SU-DHL-6 (cell line): ENCODE data around the gene TMEM86B.

Source experiments
- CTCF ChIP-seq: fragments of 200-600 bp; sonication (generic); IDR thresholded peaks from one replicate; pipeline ENCODE4 v1.5.1; 2017; ENCODE audit warnings: antibody characterized with exemption, mild to moderate bottlenecking, low read length, moderate library complexity; ENCODE audit not compliant: insufficient read depth, poor library complexity, severe bottlenecking
- EZH2phosphoT487 ChIP-seq: fragments of 200-600 bp; sonication (generic), shearing (Covaris generic); conservative IDR thresholded peaks from 2 replicates; pipeline ENCODE4 v1.6.1; 2018; ENCODE audit warnings: mild to moderate bottlenecking, antibody characterized with exemption, low read length, moderate library complexity, mixed read lengths

DNA sequence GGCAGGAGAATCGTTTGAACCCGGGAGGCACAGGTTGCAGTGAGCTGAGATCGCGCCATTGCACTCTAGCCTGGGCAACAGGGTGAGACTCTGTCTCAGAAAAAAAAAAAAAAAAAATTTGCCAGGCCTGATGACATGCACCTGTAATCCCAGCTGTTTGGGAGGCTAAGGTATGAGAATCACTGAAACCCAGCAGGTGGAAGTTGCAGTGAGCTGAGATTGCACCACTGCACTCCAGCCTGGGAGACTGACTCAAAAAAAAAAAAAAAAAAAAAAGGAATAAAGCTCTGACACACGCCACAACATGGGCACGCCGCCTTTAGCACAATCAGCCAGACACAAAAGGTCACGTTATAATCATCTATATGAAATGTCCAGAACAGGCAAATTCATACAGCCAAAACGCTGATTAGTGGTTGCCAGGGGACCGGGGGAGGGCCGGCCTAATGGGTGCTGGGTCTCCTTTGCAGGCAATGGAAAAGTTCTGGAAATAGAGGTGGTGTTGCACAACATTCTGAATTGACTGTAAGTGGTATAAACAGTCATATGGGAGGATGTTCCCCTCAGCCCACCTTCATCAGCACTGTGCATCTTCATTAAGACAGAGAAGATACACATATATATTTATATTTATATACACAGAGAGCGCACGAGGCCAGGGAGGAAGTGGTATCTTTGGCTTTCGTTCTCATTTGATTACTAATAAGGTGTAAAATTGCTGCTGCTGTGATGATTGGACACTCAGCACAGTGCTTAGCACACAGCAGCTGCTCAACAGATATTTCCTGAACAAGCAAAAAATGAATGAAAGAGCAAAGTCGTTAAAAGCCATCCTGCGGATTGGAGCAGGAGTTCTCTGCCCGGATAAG is 47.5 kb upstream of the TMEM86B start:
- TF ChIP-seq CTCF (no peak), EZH2phosphoT487 (no peak)
